GM23338 (cell line): ENCODE results near the gene MINDY3. TPM values are rescaled to one million over a fixed set of nuclear protein-coding genes. Genes with fewer than 3 reads are reported as not detected.

ENCODE experiments used
- ATAC-seq: fragments of 200-7000 bp; cut with Tn5 transposase; 3 replicates; pipeline ENCODE4 v1.9.1; 2020
- DNase-seq: peaks from one replicate; pipeline ENCODE4 v3.0.0-alpha.2; 2015; ENCODE audit warnings: low spot score
- H2AFZ ChIP-seq: fragments of 200-600 bp; sonication (generic); 2 replicates; pipeline ENCODE4 v1.8.0; 2016; ENCODE audit warnings: antibody characterized with exemption, mild to moderate bottlenecking, moderate library complexity
- H3F3A ChIP-seq: fragments of 200-600 bp; sonication (generic); replicated peaks from 2 replicates; pipeline ENCODE4 v1.8.0; 2017; ENCODE audit warnings: antibody characterized with exemption, mixed run types, low read depth
- H3K27ac ChIP-seq: fragments of 200-600 bp; sonication (generic); 2 replicates; pipeline ENCODE4 v1.6.1; 2016; ENCODE audit warnings: low read depth
- H3K27me3 ChIP-seq: fragments of 200-600 bp; sonication (generic); 2 replicates; pipeline ENCODE4 v1.8.0; 2016; ENCODE audit warnings: mild to moderate bottlenecking, mixed run types, moderate library complexity; ENCODE audit not compliant: insufficient read depth
- H3K36me3 ChIP-seq: fragments of 200-600 bp; sonication (generic); 2 replicates; pipeline ENCODE4 v1.8.0; 2016; ENCODE audit warnings: mild to moderate bottlenecking; ENCODE audit not compliant: insufficient read depth
- H3K4me1 ChIP-seq: fragments of 200-600 bp; sonication (generic); 2 replicates; pipeline ENCODE4 v1.8.0; 2016; ENCODE audit warnings: mild to moderate bottlenecking, moderate library complexity; ENCODE audit not compliant: insufficient read depth
- H3K4me2 ChIP-seq: fragments of 200-600 bp; sonication (generic); 2 replicates; pipeline ENCODE4 v1.7.1; 2017; ENCODE audit warnings: mixed run types
- H3K4me3 ChIP-seq: fragments of 200-600 bp; sonication (generic); 2 replicates; pipeline ENCODE4 v1.6.1; 2016; ENCODE audit warnings: mixed run types
- H3K79me2 ChIP-seq: fragments of 200-600 bp; sonication (generic); replicated peaks from 2 replicates; pipeline ENCODE4 v1.8.0; 2017; ENCODE audit warnings: mild to moderate bottlenecking; ENCODE audit not compliant: insufficient read depth
- H3K9me2 ChIP-seq: fragments of 200-600 bp; sonication (generic); 2 replicates; pipeline ENCODE4 v1.8.0; 2017; ENCODE audit not compliant: insufficient read depth
- H4K20me1 ChIP-seq: fragments of 200-600 bp; sonication (generic); replicated peaks from 2 replicates; pipeline ENCODE4 v1.8.0; 2017; ENCODE audit warnings: mild to moderate bottlenecking; ENCODE audit not compliant: insufficient read depth
- H3K27ac Mint-ChIP-seq: 2 replicates; pipeline ENCODE4 v1.8.0; 2020; ENCODE audit warnings: inconsistent platforms, mild to moderate bottlenecking, moderate library complexity, mixed read lengths
- H3K27me3 Mint-ChIP-seq: 3 replicates; pipeline ENCODE4 v1.8.0; 2022; ENCODE audit warnings: low read depth, mild to moderate bottlenecking, moderate library complexity, mixed read lengths, inconsistent platforms; ENCODE audit not compliant: insufficient read depth, poor library complexity
- H3K36me3 Mint-ChIP-seq: 3 replicates; pipeline ENCODE4 v1.8.0; 2021; ENCODE audit warnings: low read depth, mild to moderate bottlenecking, inconsistent platforms, moderate library complexity, mixed read lengths
- H3K4me1 Mint-ChIP-seq: 3 replicates; pipeline ENCODE4 v1.8.0; 2020; ENCODE audit warnings: mild to moderate bottlenecking, inconsistent platforms, mixed read lengths
- H3K4me3 Mint-ChIP-seq: 3 replicates; pipeline ENCODE4 v1.8.0; 2021; ENCODE audit warnings: moderate library complexity, mild to moderate bottlenecking, inconsistent platforms, mixed read lengths
- H3K9me3 Mint-ChIP-seq: 3 replicates; pipeline ENCODE4 v1.8.0; 2020; ENCODE audit warnings: moderate library complexity, mild to moderate bottlenecking, inconsistent platforms, mixed read lengths
- CREB1 ChIP-seq: fragments of 250-450 bp; sonication (Bioruptor Pico); IDR thresholded peaks from 2 replicates; pipeline ENCODE4 v1.5.0; 2020; ENCODE audit warnings: low read depth, mild to moderate bottlenecking, moderate library complexity
- CTCF ChIP-seq, 2 experiments: fragments of 200-600 bp in 1 of 2; sonication (generic) in 1 of 2; conservative IDR thresholded peaks; 2 replicates each; pipeline versions ENCODE4 v1.5.1 to v1.6.1; 2016 to 2017; ENCODE audit warnings: antibody characterized with exemption in 2 of 2, low read depth in 2 of 2, mild to moderate bottlenecking in 2 of 2, moderate library complexity in 1 of 2
- ETS1 ChIP-seq: IDR thresholded peaks from 2 replicates; pipeline ENCODE4 v1.6.1; 2016; ENCODE audit warnings: antibody characterized with exemption
- EZH2 ChIP-seq: fragments of 200-600 bp; sonication (generic); IDR thresholded peaks from one replicate; pipeline ENCODE4 v1.8.0; 2017; ENCODE audit warnings: antibody characterized with exemption, mild to moderate bottlenecking, low read depth; ENCODE audit not compliant: unreplicated experiment
- EZH2phosphoT487 ChIP-seq: fragments of 200-600 bp; sonication (generic); IDR thresholded peaks from one replicate; pipeline ENCODE4 v1.8.1; 2018; ENCODE audit warnings: antibody characterized with exemption; ENCODE audit not compliant: unreplicated experiment
- JUNB ChIP-seq: IDR thresholded peaks from one replicate; pipeline ENCODE4 v1.6.1; 2016; ENCODE audit warnings: antibody characterized with exemption; ENCODE audit not compliant: unreplicated experiment
- NANOG ChIP-seq: IDR thresholded peaks from 2 replicates; pipeline ENCODE4 v1.6.1; 2016; ENCODE audit warnings: antibody characterized with exemption, borderline replicate concordance
- POLR2AphosphoS5 ChIP-seq: IDR thresholded peaks from 2 replicates; pipeline ENCODE4 v1.6.1; 2016; ENCODE audit warnings: antibody characterized with exemption, low read depth
- REST ChIP-seq: IDR thresholded peaks from one replicate; pipeline ENCODE4 v1.6.1; 2018; ENCODE audit warnings: antibody characterized with exemption; ENCODE audit not compliant: unreplicated experiment
- STAT1 ChIP-seq: IDR thresholded peaks from one replicate; pipeline ENCODE4 v1.6.1; 2016; ENCODE audit warnings: antibody characterized with exemption; ENCODE audit not compliant: unreplicated experiment
- ZNF114 ChIP-seq: fragments of 250-450 bp; sonication (Bioruptor Pico); IDR thresholded peaks from 2 replicates; pipeline ENCODE4 v1.5.0; 2020; ENCODE audit warnings: mild to moderate bottlenecking, moderate library complexity
- ZNF331 ChIP-seq: fragments of 250-450 bp; sonication (Bioruptor Pico); IDR thresholded peaks from 2 replicates; pipeline ENCODE4 v1.5.0; 2020; ENCODE audit warnings: low read depth, mild to moderate bottlenecking, moderate library complexity
- ZNF462 ChIP-seq: fragments of 250-450 bp; sonication (Bioruptor Pico); IDR thresholded peaks from 2 replicates; pipeline ENCODE4 v1.5.0; 2020; ENCODE audit warnings: mild to moderate bottlenecking, moderate library complexity
- polyA plus RNA-seq: library from polyadenylated mRNA; unstranded; fragments of >200 nt; fragmentation: Nextera tagmentation; extraction: Ambion mirVana; gene quantifications from 2 replicates; pipeline ENCODE4 v1.2.1, GENCODE V29; 2016
- total RNA-seq: library from RNA; depleted of rRNA; stranded (reverse); fragments of >200 nt; shearing (Covaris generic); gene quantifications from 2 replicates; pipeline ENCODE4 v1.2.3, GENCODE V29; 2014

Gene MINDY3
- total and polyA plus RNA-seq, 2 experiments from 2014 or later = 10.2 to 13.6 TPM

- no peaks in the 10 kb centered on the region for H3K27me3 ChIP-seq
Measured at GRCh38 chr10:15842556-15843169, 17.6 kb downstream of the MINDY3 start.

More at GRCh38 chr10:15842556-15843169, 17.6 kb downstream of the MINDY3 start:
- Histone ChIP-seq H3K79me2 (no peaks in the 10 kb centered on the region), H3K36me3 (no peaks in the 10 kb centered on the region), H3K4me2 (no peak overlapping the region), H3F3A (no peaks in the 10 kb centered on the region), H3K4me3 (no peak overlapping the region), H3K27ac (no peak overlapping the region), H2AFZ (no peak overlapping the region), H3K9me2 (no peaks in the 10 kb centered on the region), H3K4me1 (no peaks in the 10 kb centered on the region), H4K20me1 (no peaks in the 10 kb centered on the region)
- peaks cover 2% of the 10 kb centered on the region; the same call in 1 of the 3 replicates for H3K36me3 Mint-ChIP-seq
- ATAC-seq (no peak), DNase-seq (no peak)
- no peaks in the 10 kb centered on the region for H3K9me3 Mint-ChIP-seq
- H3K4me3 Mint-ChIP-seq = no peak overlapping the region
- TF ChIP-seq STAT1 = no peak
- no peak for TF ChIP-seq CTCF (conservative IDR thresholded peaks at IDR 0.05; ENCODE audit: low read depth in 2 of 2)
- TF ChIP-seq EZH2phosphoT487 = no peak
- TF ChIP-seq JUNB = no peak
- TF ChIP-seq EZH2 = no peak
- TF ChIP-seq ZNF331 (CRISPR knock-in tag) = no peak
- no peak for TF ChIP-seq REST
- TF ChIP-seq NANOG = no peak
- no peak for TF ChIP-seq ZNF114
- no peak for TF ChIP-seq ZNF462 (CRISPR knock-in tag)
- no peak for TF ChIP-seq CREB1
- TF ChIP-seq POLR2AphosphoS5 = no peak
- TF ChIP-seq ETS1 = no peak
- H3K27ac Mint-ChIP-seq = no peak overlapping the region
- peaks cover 1% of the 10 kb centered on the region for H3K27me3 Mint-ChIP-seq
- H3K4me1 Mint-ChIP-seq = no peaks in the 10 kb centered on the region
